ENCODE results near the gene IRF2.
"Not testable (repeated sequence)": the region's sequence is repeated elsewhere in the genome, so short reads cannot be mapped to it uniquely, and the experiment has no call there.

Gene IRF2

DNA sequence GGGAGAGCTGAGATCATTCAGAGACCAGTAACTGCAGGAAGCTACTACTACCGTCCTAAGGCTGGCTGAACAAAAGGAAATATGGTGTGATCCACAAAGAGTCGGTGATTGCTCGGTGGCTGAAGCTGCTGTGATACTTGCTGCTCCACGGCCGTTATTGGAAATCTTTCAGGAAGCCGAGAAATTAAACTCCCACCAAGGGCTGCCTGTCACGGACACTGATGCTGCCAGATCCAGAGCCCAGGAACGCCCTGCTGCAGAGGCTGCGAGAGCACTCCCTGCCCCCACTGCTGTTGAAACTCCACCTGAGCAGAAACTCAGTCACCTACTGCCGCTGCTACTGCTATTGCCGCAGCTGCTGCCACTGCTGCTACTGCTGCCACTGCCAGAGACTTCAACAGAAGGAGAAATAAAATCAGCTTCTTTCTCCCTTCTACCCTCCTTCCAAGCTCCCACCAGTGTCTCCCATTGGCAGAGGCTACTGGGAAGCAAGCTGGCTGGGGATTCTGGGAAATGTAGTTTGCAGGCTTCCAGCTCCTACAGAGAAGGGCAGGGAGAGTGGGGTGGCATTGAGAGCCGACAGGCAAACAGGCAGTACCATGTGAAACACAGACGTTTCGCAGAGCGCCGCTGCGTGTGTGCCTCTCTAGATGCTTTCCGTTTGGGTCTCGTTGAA, 130.7 kb downstream of the IRF2 start:
- peak; percentile 78 to 79 for DNase-seq

DNA sequence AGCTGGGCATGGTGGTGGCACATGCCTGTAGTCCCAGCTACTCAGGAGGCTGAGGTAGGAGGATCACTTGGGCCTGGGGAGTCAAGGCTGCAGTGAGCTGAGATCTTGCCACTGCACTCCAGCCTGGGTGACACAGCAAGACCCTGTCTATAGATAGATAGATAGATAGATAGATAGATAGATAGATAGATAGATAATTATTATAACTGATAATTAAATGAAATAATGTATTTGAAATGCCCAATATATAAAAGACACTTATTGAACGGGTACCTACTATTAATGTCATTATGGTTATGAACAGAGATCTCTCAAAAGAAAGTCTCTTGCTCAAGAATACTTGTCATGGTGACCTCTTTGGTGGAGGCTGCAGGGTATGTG, 131.5 kb downstream of the IRF2 start:
- not testable (repeated sequence) for DNase-seq

DNA sequence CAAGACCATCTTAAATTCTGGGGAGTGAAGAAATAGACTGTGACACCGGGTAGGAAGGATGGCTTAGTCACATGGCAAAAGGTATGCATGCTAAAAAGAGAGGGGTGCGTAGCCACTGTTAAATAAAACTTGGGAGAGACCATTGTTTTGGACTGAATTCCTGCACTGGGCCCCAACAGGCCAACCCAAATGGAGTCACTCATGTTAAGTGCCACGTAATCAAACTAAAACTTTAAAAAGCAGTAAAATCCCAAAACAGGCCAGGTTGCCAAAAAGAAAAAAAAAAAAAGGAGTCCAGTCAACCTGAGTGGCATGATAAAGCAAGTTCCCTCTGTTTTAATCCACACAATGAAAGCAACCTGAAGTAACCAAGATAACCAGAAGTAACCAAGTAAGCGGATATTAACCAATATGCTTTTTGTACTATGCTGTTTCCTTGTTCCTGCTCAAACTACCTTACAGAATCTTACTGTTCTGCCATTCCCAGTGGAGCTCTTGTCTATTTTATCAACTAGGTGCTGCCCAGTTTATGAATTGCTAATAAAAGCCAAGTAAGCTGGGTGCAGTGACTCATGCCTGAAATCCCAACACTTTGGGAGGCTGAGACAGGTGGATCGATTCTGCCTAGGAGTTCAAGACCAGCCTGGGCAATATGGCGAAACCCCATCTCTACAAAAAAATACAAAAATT, 132.0 kb downstream of the IRF2 start:
- no peak for DNase-seq

DNA sequence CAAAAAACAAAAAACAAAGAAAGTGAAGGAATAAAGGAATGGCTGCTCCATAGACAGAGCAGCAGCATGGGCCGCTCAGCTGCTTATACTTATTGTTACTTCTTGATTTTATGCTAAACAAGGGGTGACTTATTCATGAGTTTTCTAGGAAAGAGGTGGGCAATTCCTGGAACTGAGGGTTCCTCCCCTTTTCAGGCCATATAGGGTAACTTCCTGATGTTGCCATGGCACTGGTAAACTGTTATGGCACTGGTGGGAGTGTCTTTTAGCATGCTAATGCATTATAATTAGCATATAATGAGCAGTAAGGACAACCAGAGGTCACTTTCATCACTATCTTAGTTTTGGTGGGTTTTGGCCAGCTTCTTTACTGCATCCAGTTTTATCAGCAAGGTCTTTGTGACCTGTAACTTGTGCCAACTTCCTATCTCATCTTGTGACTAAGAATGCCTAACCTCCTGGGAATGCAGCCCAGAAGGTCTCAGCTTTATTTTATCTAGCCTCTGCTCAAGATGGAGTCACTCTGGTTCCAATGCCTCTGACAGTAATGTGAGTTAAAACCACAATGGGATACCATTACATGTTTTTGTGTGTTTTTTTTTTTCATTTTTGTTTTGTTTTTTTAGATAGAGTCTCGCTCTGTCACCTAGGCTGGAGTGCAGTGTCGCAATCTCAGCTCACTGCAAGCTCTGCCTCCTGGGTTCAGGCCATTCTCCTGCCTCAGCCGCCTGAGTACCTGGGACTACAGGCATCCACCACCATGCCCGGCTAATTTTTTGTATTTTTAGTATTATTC, 134.8 kb downstream of the IRF2 start:
- not testable (repeated sequence) for DNase-seq

DNA sequence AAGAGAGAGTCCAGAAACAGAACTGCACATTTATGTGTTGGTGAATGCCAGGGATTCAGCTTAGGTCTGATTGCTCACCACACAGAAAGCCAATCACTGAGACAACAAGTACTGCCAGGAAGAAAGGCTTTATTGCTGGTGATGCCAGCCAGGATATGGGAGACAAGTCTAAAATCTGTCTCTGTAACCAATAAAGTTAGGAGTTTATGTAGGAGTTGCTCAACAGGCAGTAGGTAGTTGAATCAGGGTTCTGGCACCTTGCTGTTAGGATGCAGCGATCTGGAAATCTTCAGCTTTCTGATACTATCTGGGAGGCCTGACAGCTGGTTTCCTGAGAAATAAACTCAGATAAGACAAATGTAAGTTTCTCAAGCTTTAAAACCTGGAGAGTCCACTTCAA, 136.4 kb downstream of the IRF2 start:
- no peak for DNase-seq
